DMS 273 (cell line): ENCODE results near the gene VPS8.
"Not testable (repeated sequence)": the region's sequence is repeated elsewhere in the genome, so short reads cannot be mapped to it uniquely, and the experiment has no call there.

ENCODE experiments used
- DNase-seq: peaks from one replicate; lab custom pipeline; 2025; ENCODE audit not compliant: unreplicated experiment; lab: John Stamatoyannopoulos, UW

The VPS8 gene

DNA sequence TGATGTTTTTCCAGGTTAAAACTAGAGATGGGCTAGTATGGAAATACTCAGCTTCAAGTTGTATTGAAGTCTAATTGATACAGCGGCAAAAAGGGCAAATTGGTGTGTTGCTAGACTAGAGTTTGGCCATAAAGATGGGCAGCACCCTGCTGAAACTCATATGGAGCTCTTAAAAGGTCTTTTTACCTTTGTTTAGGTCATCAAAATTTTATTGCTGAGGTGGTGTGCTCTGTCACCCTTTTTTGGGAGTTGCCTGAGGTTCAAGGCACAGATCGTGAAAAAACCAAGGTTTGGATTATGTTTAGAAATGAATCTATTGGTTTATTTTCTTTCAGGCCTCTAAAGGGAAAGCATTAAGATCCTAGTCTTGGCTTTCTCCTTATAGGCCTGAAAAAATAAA is 38.2 kb downstream of the VPS8 start:
- no peak for DNase-seq

DNA sequence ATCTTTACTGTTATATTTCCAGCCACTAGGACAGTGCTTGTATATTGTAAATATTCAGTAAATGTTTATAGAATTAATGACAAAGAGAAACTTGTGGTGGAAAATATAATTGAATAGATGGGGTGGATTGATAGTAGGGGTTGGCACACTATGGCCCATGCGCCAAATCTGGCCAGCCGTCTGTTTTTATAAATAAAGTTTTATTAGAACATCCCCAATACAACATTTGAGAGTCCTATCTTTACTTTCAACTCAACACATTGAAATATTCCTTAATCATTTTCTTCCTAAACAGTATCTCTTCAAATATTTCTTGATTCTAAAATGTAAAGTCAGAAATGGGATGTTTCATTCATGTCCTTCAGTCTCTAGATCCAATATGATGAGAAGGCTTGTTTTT is 45.1 kb downstream of the VPS8 start:
- no peak for DNase-seq

DNA sequence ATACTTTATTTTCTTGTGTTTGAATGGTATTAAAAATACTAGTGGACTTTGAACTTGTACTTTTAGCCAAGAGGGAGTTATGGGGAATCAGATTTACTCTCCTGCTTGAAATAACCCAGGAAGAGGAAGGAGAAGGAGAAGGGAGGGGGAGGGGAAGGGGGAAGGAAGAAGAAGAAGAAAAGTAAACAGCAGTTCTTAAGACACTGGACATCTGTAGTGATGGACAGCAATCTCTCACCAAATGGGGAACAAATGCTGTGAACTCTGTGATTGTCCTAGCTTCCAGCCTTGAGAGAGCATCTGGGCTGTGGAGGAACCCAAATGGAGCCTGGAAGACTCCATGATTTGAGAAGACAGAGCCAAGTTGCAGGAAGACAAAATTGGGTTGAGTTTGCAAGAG is 52.0 kb downstream of the VPS8 start:
- no peak for DNase-seq

DNA sequence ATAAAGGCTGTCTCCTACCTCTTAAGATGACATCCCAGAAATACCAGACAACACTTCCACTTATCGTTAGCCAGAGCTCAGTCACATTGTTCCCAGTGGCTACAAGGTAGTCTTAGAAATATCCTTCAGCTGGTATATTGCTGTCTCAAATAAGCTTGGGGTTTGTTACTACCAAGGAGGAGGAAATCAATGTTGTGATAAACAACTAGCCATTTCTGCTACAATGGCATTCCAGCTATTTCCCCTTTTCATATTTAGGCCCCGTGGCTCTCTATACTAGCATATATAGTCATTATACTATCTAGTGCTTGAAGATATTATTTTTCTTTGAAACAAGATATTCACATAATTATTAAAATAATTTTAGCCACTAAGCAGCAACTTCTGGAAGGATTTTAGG is 56.5 kb downstream of the VPS8 start:
- no peak for DNase-seq

DNA sequence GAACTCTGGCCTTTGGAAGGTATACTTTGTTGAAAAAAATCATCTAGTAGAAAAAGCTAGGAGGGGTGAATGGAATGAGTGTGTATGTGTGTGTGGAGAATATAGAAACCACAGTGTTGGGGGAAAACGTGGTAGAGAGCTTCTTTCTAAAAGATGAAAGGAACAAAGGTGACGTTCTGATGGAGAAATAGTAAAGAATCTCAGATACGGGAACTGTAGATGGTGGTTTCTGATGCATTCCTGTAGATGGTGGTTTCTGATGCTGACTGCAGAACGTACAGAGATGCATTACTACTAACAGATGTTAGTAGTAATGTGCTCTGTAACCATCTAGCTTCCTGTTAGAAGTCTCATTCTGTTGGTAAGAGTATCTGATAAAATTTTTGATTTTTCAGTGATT is 60.2 kb downstream of the VPS8 start:
- DNase-seq: no peak

DNA sequence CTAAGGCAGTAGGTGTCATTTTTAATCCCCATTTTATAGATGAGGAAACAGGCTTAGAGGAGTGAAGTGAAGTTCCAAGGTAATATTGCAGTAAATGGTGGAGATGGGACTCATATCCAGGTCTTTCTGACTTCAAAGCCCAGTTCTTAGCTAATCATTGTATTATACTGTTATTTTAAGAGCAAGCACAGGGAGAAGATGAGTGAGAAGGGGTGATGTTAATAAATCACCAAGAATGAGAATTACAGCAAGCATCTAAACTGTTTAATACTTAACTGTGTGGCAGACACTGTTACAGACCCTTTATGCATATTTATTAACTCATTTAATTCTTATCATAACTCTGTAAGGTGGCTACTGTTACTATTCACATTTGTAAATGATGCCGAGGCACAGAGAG is 61.2 kb downstream of the VPS8 start:
- DNase-seq: no peak

DNA sequence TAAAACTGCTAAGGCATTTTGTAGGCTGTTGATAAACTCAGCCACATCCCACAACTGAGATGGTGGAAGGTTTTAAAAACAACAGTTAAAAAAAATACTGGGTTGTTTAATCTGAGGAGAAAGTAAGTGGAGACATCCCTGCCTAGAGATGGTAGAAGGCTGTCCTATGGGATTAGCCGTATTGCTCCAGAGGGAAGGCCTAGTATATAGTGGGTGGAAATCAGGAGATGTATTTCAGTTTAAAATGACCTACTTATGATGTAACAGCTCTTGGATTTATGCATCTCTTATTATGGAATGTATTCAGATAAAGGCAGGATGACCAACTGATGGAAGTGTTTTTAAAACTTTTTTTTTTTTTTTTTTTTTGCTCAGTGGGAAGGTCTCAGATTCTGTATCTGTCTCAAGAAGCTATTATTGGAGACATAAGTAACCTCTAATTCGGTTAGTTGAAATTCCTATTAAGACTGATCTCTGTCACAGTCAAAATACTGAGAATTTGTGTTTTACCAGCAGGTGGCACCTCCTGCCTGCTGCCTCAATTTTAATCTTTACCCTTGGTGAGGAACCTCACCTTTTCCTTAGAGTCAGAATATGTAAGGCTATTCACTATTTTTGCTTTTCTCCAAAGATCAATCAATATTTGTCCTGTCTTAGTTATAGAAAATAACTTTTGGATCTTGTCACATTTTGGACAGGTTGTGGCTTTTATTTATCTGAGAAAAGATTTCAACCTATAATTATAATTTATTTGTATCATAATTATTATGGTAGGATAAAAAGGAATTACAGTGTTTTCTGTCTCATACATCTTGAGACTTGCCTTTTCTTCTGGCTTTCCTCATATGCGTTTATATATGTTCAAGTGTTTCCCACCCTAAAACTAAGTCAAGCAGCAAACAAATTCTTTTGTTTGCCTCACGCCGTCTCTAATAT is 63.0 kb downstream of the VPS8 start:
- DNase-seq: peak; percentile 71

DNA sequence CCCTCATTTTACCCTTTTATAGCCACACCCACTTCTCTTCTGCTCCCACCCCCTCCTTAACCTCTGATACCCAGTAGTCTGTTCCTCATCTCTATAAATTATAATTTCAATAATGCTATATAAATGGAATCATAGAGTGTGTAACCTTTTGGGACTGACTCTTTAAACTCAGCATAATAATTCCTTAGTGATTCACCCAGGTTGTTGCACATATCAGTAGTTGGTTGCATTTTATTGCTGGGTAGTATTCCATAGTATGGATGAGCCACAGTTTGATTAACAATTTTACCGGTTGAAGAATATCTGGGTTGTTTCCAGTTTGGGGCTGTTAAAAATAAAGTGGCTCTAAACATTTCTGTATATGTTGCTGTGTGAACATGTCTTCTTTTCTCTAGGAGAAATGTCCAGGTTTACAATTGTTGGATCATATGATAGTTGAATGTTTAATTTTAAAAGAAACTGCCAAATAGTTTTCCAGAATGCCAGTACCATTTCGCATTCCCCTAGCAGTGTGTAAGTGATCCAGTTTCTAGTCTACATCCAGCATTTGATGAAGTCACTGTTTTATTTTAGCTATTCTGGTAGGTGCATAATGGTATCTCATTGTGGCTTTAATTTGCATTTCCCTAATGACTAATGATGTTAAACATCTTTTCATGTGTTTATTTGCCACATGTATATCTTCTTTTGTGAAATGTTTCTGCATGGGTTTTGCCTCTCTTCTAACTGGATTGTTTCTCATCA is 68.5 kb downstream of the VPS8 start:
- no peak for DNase-seq

DNA sequence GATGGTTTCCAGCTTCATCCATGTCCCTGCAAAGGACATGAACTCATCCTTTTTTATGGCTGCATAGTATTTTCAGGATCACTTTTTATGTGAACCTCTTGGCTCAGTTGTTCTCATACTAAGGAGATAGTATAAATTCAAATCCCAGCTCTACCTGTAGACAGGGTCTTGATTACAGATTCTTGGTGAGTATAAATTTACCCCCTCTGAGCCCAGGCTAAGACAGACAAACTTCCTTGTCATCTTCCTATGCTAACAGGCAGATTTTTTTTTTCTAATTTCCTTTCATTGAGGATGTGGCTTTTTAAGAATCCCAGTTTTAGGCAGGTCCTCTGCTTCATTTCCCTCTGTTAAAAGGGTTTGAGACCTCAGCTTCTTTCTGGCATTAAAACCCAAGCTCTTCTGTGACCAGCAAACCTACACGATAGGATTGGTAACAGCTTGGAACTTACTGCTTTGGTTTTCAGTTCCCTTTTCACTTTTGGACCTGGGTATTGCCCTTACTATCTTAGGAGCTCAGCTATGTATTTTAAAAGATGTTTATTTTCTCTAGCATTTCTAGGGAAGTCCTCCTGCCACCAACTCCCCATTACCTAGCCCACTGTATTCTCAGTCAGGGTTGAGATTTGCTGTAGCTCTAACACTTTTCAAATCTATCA is 72.5 kb downstream of the VPS8 start:
- no peak for DNase-seq

DNA sequence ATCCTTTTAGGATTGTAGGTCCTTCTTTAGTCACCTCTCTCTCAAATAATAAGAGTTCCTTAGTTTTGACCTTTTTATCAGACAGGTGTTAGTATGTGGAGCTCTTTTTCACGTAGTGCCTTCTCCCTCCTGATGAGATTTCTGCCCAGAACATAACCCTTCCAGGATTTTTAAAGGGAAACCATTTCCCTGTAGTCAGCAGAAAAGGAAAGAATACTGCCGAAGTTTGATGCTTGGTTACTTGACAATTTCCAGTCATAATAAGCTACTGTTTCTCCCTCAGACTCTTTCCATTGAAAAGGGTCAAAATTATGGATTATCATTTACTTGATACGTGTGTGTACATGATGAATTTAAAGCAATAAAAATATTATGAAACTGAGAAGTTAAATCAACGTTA is 73.1 kb downstream of the VPS8 start:
- DNase-seq: no peak

DNA sequence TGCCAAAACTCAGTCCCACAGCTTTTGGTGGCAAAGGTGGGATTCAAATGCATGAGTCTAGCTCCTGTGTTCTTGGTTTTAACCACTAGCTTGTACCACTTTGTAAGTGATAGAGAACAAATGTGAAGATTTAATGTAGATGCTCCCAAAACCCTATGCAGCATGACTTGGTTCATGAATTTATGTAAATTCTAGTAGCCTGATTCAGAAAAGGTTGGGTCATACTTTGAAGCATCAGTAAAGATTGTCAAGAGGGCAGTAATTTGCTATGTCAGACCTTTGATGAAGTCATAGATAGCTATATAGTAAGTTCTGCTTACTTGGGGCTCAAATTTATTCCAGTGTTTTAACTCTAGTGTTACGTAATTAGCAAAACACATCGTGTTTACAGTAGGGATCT is 75.6 kb downstream of the VPS8 start:
- DNase-seq: no peak

DNA sequence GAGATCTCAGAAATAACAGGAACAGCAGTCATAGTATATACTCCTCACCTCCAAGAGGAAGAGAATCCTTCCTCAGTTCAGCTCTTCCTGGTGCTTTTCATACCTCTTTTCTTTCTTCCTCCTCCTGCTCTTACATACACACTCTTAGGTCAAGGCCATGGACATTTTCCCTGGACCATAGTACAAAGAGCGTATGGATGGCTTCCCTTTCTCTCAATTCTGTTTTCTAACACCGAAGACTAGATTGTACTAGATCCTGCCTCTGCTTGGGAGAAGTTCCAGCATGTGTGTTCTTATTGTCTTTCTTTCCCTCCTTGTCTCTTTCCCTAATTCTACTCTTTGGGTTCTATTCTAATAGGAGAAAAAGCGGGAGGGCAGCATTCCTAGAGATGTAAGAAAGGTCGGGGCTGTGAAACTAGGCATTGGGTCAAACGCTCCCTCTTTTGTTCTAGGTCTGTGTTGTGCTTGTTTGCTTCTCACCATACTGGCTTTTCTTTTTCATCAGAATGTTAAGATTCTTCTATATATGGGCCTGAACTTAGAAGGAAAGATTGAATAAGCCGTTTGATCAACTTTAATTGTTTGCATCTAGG is 77.4 kb downstream of the VPS8 start:
- no peak for DNase-seq

DNA sequence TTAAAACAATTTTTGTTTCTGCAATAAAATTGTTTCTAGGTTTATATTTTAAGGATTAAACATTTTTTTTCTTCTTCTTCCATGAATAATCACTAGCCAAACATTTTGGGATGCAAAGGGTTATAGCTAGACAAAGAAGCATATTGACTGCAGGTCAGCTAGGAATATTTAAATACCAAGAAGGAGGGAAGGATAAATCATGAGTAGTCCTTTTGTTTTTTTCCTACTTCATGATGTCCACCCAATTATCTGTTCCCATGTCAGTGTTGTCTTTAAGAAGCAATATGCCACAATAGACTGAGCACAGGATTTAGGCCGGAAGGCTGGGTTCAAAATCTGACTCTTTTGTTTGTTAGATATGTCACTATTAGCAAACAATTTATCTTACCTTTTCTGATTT is 82.1 kb downstream of the VPS8 start:
- no peak for DNase-seq

DNA sequence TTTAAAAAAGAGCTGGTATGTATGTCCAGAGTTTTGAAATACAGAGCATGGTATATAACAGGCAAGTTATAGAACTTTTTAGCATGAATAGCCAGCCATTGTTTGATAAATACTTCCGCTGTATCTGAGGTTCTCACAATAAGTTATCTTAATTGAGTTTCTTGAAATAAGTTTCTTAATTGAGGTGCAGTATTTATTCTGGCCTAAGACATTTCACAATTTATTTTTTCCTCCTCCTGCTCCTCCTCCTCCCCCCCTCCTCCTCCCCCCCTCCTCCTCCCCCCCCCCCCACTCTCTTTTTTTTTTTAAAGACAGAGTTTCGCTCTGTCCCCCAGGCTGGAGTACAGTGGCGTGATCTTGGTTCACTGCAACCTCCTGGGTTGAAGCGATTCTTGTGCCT is 83.4 kb downstream of the VPS8 start:
- no peak for DNase-seq

DNA sequence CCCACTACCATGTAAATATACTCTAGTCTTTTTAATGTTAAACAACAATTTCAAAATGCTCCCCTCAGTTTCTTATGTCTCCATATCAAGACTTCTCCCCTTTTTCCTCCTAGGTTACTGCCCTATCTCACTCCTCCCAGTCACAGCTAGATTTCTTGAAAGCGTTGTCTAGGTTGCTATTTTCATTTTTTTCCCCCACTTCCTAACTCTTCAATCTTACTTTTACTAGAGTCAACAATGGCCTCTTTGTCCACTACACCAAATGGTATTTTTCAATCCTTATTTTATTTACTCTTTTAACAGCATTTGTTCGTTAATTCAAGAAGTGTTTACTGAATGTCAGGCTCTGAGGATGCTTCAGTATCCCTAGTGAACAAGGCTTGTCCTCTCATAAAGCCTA is 84.4 kb downstream of the VPS8 start:
- DNase-seq: no peak

DNA sequence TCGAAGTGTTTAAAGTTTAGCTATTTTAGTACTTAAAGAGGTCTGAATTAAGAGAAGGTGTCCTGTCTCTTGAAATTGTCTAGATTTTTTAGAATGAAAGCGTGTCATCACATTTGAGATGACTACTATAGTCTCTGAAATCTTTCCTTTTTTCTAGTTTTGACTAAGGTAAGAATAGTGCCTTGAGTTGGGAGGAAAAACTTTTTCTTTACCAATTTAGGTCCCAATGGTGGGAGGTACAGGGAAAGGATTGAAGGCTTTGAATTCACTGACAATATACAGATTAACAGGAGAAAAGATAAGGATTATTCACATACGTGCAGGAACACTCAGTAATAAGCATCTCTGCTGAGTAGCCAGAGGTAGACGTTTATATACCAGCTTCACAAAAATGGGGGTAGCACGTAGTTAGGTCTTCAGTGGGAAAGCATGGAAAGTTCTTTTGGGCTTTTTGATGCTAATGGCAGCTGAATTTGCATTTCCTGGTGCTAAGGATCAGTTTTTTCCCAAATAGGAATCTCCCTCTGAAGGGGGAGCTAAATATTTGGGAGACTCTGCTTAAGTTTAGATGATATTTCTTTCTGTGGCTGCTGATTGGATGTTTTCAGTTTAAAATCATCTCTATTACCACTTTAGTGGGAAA is 88.1 kb downstream of the VPS8 start:
- no peak for DNase-seq

DNA sequence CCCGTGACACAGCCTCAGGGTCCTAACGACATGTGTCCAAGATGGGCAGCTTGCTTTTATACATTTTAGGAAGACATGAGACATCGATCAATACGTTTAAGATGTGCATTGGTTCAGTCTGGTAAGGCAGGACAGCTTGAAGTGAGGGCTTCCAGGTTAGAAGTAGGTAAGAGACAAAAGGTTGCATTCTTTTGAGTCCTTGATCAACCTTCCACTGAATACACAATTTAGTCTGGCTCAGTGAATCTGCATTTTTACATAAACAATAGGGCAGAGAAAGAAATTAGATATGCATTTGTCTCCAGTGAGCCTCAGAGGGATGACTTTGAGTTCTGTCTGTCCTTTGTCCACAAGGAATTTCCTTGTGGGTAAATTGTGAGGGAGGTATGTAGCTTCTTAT is 95.1 kb downstream of the VPS8 start:
- DNase-seq: not testable (repeated sequence)

DNA sequence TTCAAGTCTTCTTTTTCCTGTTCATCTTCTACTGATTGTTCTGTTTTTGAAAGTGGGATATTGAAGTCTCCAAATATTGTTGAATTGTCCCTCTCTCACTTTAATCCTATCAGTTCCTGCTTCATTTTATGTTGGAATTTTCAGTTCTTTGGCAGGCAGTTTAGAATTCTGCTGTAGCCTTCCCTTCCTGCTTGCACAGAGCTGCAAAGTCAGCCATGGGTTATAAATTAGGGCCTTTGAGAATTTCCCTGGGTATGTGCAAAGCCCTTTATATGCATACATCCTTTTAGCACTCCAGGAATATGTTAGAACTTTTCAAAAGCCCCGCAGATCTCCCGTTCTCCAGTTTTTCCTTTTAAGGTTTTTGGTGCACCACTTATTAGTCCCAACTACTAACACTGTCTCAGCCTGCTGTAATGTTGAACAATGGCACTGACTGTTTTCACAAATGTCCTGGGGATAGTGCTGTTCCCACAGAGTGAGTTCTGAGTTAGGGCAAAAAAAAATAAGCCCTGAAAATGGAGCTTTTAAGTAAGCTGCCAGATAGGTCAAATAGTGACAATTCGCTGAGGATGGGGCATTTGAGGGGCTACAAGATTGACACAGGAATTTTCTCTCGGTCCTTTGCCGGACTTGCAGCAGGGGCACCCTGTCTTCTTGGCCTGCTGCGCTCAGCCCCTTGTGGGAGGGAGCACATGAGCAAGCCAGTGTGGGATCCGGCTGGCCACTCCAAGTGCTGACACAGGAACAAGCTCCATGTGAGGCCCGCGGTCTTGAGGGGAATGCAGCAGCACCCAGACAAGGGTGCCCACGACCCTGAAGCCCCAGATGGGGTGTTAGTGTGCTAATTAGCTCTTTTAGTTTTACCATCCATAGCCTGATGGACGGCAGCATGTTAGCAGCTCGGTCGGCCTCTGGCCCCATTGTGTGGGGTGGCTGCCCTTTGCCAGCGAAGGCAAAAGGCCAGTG is 96.0 kb downstream of the VPS8 start:
- DNase-seq: no peak

DNA sequence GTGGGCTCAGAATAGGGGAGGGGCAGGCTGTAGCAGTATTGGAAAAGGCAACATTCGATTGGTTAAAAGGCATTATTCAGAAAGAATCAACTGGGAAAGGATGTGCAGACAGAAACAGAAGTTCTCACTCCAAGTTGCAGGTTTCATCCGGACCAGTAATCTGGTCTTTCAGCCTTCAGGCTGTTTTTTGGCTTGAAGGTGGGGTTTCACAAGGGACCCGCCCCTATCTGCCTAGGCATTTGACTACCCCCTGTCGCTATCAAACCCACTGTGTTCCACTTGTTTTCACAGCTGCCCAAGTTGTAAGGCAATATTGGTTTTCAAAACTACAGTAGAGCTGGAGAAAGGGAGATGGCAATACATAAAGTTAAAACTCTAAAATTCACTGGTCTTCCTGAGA is 96.9 kb downstream of the VPS8 start:
- no peak for DNase-seq

DNA sequence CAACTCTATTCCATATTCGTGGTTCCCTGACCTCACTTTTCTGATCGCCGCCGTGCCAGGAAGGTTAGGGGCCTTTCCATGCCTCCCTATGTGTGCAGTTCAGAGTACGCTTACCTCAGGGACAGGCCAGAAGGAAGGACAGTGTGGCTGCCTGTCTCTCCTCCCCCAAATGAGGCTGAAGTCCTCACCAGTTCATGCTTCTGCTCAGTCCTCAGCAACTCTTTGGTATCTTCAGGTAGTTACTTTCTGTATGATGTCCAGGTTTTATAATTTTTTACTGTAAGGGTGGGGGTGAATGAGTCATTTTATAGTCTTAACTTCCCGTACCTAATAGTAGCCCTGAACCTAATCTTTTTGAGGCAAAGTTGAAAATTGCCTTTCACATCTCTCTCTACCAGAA is 98.7 kb downstream of the VPS8 start:
- no peak for DNase-seq
